ENCODE data around the gene ATP8B3. TPM values are rescaled to one million over a fixed set of nuclear protein-coding genes. Genes with fewer than 3 reads are reported as not detected.
A peak's percentile ranks its signal among the peaks of the same experiment; 100 is the strongest.

ATP8B3 gene
- total and polyA plus RNA-seq, 9 of the 15 experiments (the other 6 are each of a cell fraction or from before 2014, with no cell fraction given) = 1.2 to 12.3 (median 3.8) TPM

DNA sequence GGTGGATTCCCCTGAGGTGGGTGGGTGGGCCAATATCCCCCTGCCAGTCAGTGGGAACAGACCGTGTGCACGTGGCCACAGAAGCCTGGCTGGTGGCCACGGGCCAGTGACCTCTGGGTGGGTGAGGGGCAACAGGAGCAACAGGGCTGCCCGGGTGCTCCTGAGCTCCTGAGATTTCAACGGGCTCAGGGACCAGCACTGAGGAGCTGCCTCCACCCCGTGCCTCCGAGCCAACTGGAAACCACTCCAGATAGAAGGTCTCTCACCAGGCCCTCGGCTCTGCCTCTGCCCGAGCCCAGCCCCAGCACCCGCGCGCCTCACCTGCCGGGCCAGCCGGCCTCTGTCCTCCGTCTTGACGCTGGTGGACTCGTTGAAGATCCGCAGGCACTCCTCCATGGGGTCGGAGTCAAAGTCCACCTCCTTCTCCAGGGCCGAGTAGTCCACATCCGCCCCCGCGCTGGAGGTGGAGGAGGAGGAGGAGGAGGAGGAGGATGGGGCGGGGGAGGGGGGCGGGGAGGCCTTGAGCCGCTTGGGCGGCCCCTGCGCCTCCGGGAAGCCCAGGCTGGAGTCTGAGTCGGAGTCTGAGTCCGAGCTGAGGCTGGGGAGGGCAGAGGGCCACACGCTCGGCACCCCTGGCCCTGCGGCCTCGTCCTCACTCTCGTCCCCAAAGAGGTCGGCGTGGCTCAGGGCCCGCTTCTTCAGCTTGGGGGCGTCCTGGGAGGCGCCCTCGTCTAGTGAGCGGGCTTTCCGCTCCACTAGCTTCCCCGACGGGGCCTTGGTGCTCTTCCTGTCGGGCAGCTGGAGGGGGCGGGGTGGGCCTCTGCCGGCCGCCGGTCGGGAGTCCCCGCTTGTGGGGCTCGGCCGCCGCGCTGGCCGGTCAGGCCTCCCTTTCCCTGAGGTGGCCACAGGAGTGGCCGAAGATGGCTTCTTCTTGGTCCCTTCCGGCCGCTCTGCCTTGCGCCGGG lies 14.8 kb upstream of the ATP8B3 start:
- Histone ChIP-seq H3K27me3 (ENCODE audit: control insufficient read depth in 2 of 2, insufficient read depth in 2 of 2, low read length in 2 of 2) (no peaks in the 10 kb centered on the region), H3K27ac (ENCODE audit: extremely low read depth, low read depth, low read length) (peak overlapping the region; percentile 67), H2AFZ (ENCODE audit: low read depth, low read length) (peak overlapping the region; percentile 21; the same call in 1 of the 2 replicates), H3K9ac (ENCODE audit: insufficient read depth in 1 of 2, low read depth in 2 of 2, low read length in 2 of 2) (peak overlapping the region; percentile 64 to 92), H3K36me3 (ENCODE audit: control insufficient read depth, insufficient read depth, low read length) (peaks cover 79% of the 10 kb centered on the region; the same call in 2 of the 3 replicates), H3K79me2 (ENCODE audit: control insufficient read depth, insufficient read depth, low read length) (peaks cover 61% of the 10 kb centered on the region), H4K20me1 (replicated peaks; ENCODE audit: control insufficient read depth, insufficient read depth, low read length) (no peaks in the 10 kb centered on the region), H3K4me3 (peak overlapping the region; percentile 42), H3K4me1 (replicated peaks in 1 of 2; ENCODE audit: control insufficient read depth in 2 of 2, insufficient read depth in 2 of 2, low read length in 2 of 2) (peaks cover 11 to 61% of the 10 kb centered on the region in 2 experiments), H3K9me1 (ENCODE audit: control insufficient read depth, insufficient read depth, low read length) (no peaks in the 10 kb centered on the region), H3K4me2 (ENCODE audit: insufficient read depth, low read length) (peak overlapping the region; percentile 83), H3K9me3 (replicated peaks; ENCODE audit: control insufficient read depth, insufficient read depth, low read depth, low read length) (no peaks in the 10 kb centered on the region)
- in situ Hi-C loops (cut with MboI) (no loop called here), intact Hi-C loops (cut with micrococcal nuclease) (loop anchor here (1.0 to 2.0 kb wide), 2 partner anchors 14 to 52 kb away; partner anchors contain the start of gene ATP8B3)
- CTCF ChIA-PET (ENCODE audit: low intra/inter-chr PET ratio) = interaction anchor here (0.8 to 2.3 kb wide), 3 partner anchors 31 to 280 kb away, joined by 3 to 12 read pairs (median 11); no protein-coding TSS in a partner anchor
- ATAC-seq = peak; percentile 78
- FAIRE-seq = peak; percentile 82
- 8% methylated on average over 37 of the region's 63 CpGs for WGBS (ENCODE audit: insufficient coverage, low coverage, missing lambda C conversion rate)
- POLR2A ChIA-PET = interaction anchor here (0.5 to 3.7 kb wide), 11 partner anchors 9 to 920 kb away, joined by 3 to 27 read pairs (median 4); no protein-coding TSS in a partner anchor
- BruUV-seq (replicated peaks) = TSS peak; percentile 34
- DNase-seq (ENCODE audit: extremely low read depth in 1 of 4, low spot score in 3 of 4) = peak; percentile 80 to 86 (median 84)
- no peak for TF ChIP-seq ZNF146 (CRISPR knock-in tag; IDR thresholded peaks at IDR 0.05; ENCODE audit: unreplicated experiment)
- no peak for TF ChIP-seq NR2C2 (CRISPR knock-in tag; IDR thresholded peaks at IDR 0.05)
- peak; percentile 34; the same call in 1 of the 2 replicates for TF ChIP-seq NR2C2 (tag; IDR thresholded peaks at IDR 0.05)
- peak; percentile 35; the same call in 1 of the 2 replicates for TF ChIP-seq PHF8 (IDR thresholded peaks at IDR 0.05; ENCODE audit: borderline replicate concordance, low read length)
- TF ChIP-seq NR2F6 (CRISPR knock-in tag; IDR thresholded peaks at IDR 0.05) = no peak
- TF ChIP-seq, protein P1, sequence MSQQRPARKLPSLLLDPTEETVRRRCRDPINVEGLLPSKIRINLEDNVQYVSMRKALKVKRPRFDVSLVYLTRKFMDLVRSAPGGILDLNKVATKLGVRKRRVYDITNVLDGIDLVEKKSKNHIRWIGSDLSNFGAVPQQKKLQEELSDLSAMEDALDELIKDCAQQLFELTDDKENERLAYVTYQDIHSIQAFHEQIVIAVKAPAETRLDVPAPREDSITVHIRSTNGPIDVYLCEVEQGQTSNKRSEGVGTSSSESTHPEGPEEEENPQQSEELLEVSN (IDR thresholded peaks at IDR 0.05; ENCODE audit: borderline replicate concordance in 1 of 2, extremely low read depth in 1 of 2, insufficient read depth in 1 of 2, insufficient read length in 1 of 2, low read depth in 1 of 2, low read length in 1 of 2, poor library complexity in 1 of 2, severe bottlenecking in 1 of 2) = peak; percentile 4 to 56
- peak; percentile 33 for TF ChIP-seq FIP1L1 (IDR thresholded peaks at IDR 0.05; ENCODE audit: low read depth, low read length, poor library complexity, severe bottlenecking)
- TF ChIP-seq, protein P2, sequence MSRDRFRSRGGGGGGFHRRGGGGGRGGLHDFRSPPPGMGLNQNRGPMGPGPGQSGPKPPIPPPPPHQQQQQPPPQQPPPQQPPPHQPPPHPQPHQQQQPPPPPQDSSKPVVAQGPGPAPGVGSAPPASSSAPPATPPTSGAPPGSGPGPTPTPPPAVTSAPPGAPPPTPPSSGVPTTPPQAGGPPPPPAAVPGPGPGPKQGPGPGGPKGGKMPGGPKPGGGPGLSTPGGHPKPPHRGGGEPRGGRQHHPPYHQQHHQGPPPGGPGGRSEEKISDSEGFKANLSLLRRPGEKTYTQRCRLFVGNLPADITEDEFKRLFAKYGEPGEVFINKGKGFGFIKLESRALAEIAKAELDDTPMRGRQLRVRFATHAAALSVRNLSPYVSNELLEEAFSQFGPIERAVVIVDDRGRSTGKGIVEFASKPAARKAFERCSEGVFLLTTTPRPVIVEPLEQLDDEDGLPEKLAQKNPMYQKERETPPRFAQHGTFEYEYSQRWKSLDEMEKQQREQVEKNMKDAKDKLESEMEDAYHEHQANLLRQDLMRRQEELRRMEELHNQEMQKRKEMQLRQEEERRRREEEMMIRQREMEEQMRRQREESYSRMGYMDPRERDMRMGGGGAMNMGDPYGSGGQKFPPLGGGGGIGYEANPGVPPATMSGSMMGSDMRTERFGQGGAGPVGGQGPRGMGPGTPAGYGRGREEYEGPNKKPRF (IDR thresholded peaks at IDR 0.05; ENCODE audit: low read depth, low read length) = no peak
- peak; percentile 12; the same call in 1 of the 2 replicates for TF ChIP-seq MBD2 (IDR thresholded peaks at IDR 0.05; ENCODE audit: borderline replicate concordance, low read depth)
- TF ChIP-seq ZNF79 (CRISPR knock-in tag; IDR thresholded peaks at IDR 0.05; ENCODE audit: low read depth) = no peak
- peak; percentile 29 for TF ChIP-seq CCNT2 (IDR thresholded peaks at IDR 0.05; ENCODE audit: borderline replicate concordance, extremely low read depth, insufficient read length, low read depth, low read length)
- TF ChIP-seq, protein P3, sequence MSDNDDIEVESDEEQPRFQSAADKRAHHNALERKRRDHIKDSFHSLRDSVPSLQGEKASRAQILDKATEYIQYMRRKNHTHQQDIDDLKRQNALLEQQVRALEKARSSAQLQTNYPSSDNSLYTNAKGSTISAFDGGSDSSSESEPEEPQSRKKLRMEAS (CRISPR knock-in tag; IDR thresholded peaks at IDR 0.05) = 0 out of 2 replicates have a peak, but pooled peaks have one; percentile 17
- no peak for TF ChIP-seq ILK (tag; IDR thresholded peaks at IDR 0.05; ENCODE audit: borderline replicate concordance, low read depth)
- TF ChIP-seq EWSR1 (IDR thresholded peaks at IDR 0.05; ENCODE audit: borderline replicate concordance, low read depth, partially characterized antibody) = no peak
- peak; percentile 45; the same call in 1 of the 2 replicates for TF ChIP-seq NCOA6 (IDR thresholded peaks at IDR 0.05)
